Right lobe of liver (tissue), 5 donors: Measurements from ENCODE around the gene SLC16A9. TPM values are rescaled to one million over a fixed set of nuclear protein-coding genes. Genes with fewer than 3 reads are reported as not detected.

ENCODE experiments used
- total RNA-seq, 6 experiments: library from RNA; depleted of rRNA in 2 of 6; stranded (reverse); fragments of >200 nt in 2 of 6; fragmentation: NEBNext Ultra II Directional in 3 of 6; extraction: Animal tissue kit (Norgen Biotek cat#: 25700) in 3 of 6; gene quantifications; one replicate each; pipeline versions ENCODE4 v1.1.0 to v1.2.4, GENCODE V29; 2016 to 2023
- donor health status: DM: no; HTN: no; CAD: no.
- donor health status: DM: no; HTN: no; CAD: no.
- donor health status: DM: no; HTN: yes; CAD: no.
- donor health status: DM: no; HTN: yes; CAD: no.

SLC16A9 gene
- total RNA-seq, 6 experiments from 2014 or later = 0.42 to 1.2 (median 0.89) TPM; not detected in 2

Other genes with a start within 250 kb of the SLC16A9 start
- gene MRLN, start 43.6 kb upstream of the SLC16A9 start, total RNA-seq = not detected
- gene CCDC6, start 196.7 kb upstream of the SLC16A9 start, total RNA-seq = 10 to 100 TPM in 5 of 6 experiments, 1 to 10 TPM in 1; 9.2 to 20.4 (median 14.8) TPM